ENCODE results near the gene RPTOR.
"Not testable (repeated sequence)": the region's sequence is repeated elsewhere in the genome, so short reads cannot be mapped to it uniquely, and the experiment has no call there.

RPTOR gene

GRCh38 chr17:80612997-80613731, 68.5 kb downstream of the RPTOR start:
- TF ChIP-seq POLR2A (IDR thresholded peaks at IDR 0.05; ENCODE audit: low read length) = no peak
- TF ChIP-seq GATA1 (IDR thresholded peaks at IDR 0.05; ENCODE audit: low read depth, low read length) = no peak
- DNase-seq = no peak

GRCh38 chr17:80613732-80614071, 69.1 kb downstream of the RPTOR start:
- TF ChIP-seq POLR2A (IDR thresholded peaks at IDR 0.05; ENCODE audit: low read length) = no peak
- TF ChIP-seq GATA1 (IDR thresholded peaks at IDR 0.05; ENCODE audit: low read depth, low read length) = no peak
- DNase-seq = no peak

GRCh38 chr17:80614332-80615047, 69.9 kb downstream of the RPTOR start:
- no peak for DNase-seq
- no peak for TF ChIP-seq POLR2A (IDR thresholded peaks at IDR 0.05; ENCODE audit: low read length)
- TF ChIP-seq GATA1 (IDR thresholded peaks at IDR 0.05; ENCODE audit: low read depth, low read length) = no peak

- TF ChIP-seq GATA1 (IDR thresholded peaks at IDR 0.05; ENCODE audit: low read depth, low read length) (no peak), POLR2A (IDR thresholded peaks at IDR 0.05; ENCODE audit: low read length) (no peak)
- DNase-seq = no peak
Measured at GRCh38 chr17:80615376-80615775, 70.7 kb downstream of the RPTOR start.

- TF ChIP-seq POLR2A (IDR thresholded peaks at IDR 0.05; ENCODE audit: low read length) = no peak
- no peak for TF ChIP-seq GATA1 (IDR thresholded peaks at IDR 0.05; ENCODE audit: low read depth, low read length)
- DNase-seq = no peak
Measured at GRCh38 chr17:80616705-80617104, 72.1 kb downstream of the RPTOR start.

- no peak for DNase-seq
- no peak for TF ChIP-seq POLR2A (IDR thresholded peaks at IDR 0.05; ENCODE audit: low read length)
- TF ChIP-seq GATA1 (IDR thresholded peaks at IDR 0.05; ENCODE audit: low read depth, low read length) = no peak
Measured at GRCh38 chr17:80618304-80618703, 73.7 kb downstream of the RPTOR start.

GRCh38 chr17:80619535-80620235, 75.0 kb downstream of the RPTOR start:
- TF ChIP-seq GATA1 (IDR thresholded peaks at IDR 0.05; ENCODE audit: low read depth, low read length) (no peak), POLR2A (IDR thresholded peaks at IDR 0.05; ENCODE audit: low read length) (no peak)
- no peak for DNase-seq

- no peak for DNase-seq
- TF ChIP-seq GATA1 (IDR thresholded peaks at IDR 0.05; ENCODE audit: low read depth, low read length) = no peak
- no peak for TF ChIP-seq POLR2A (IDR thresholded peaks at IDR 0.05; ENCODE audit: low read length)
Measured at GRCh38 chr17:80621335-80621996, 76.8 kb downstream of the RPTOR start.

GRCh38 chr17:80621997-80622357, 77.3 kb downstream of the RPTOR start:
- DNase-seq = no peak
- TF ChIP-seq POLR2A (IDR thresholded peaks at IDR 0.05; ENCODE audit: low read length) = no peak
- TF ChIP-seq GATA1 (IDR thresholded peaks at IDR 0.05; ENCODE audit: low read depth, low read length) = no peak

- TF ChIP-seq POLR2A (IDR thresholded peaks at IDR 0.05; ENCODE audit: low read length) (no peak), GATA1 (IDR thresholded peaks at IDR 0.05; ENCODE audit: low read depth, low read length) (no peak)
- no peak for DNase-seq
Measured at GRCh38 chr17:80624864-80625263, 80.2 kb downstream of the RPTOR start.

- DNase-seq = no peak
- TF ChIP-seq GATA1 (IDR thresholded peaks at IDR 0.05; ENCODE audit: low read depth, low read length) (no peak), POLR2A (IDR thresholded peaks at IDR 0.05; ENCODE audit: low read length) (no peak)
Measured at GRCh38 chr17:80625627-80626026, 81.0 kb downstream of the RPTOR start.

GRCh38 chr17:80628881-80629280, 84.2 kb downstream of the RPTOR start:
- DNase-seq = not testable (repeated sequence)

- TF ChIP-seq POLR2A (IDR thresholded peaks at IDR 0.05; ENCODE audit: low read length) (no peak), GATA1 (IDR thresholded peaks at IDR 0.05; ENCODE audit: low read depth, low read length) (no peak)
Measured at GRCh38 chr17:80629298-80630028, 84.8 kb downstream of the RPTOR start.

More at GRCh38 chr17:80629298-80630028, 84.8 kb downstream of the RPTOR start:
- no peak for DNase-seq

Data from erythroblast (primary cell).